ENCODE measurements around the gene MPC2.

The MPC2 gene

GRCh38 chr1:167905182-167905581 lies 31.7 kb downstream of the MPC2 start:
- Histone ChIP-seq H3K27ac (no peak overlapping the region), H4K20me1 (ENCODE audit: insufficient read depth) (no peaks in the 10 kb centered on the region), H3K79me2 (ENCODE audit: insufficient read depth, low read depth) (no peaks in the 10 kb centered on the region), H3K4me3 (IDR thresholded peaks at IDR 0.05; ENCODE audit: insufficient read depth, low read depth, low read length) (no peak overlapping the region), H3K27me3 (ENCODE audit: insufficient read depth, low read depth) (no peaks in the 10 kb centered on the region; the same call in 1 of the 2 replicates), H3K4me1 (ENCODE audit: low read depth, poor library complexity, severe bottlenecking) (no peaks in the 10 kb centered on the region), H3K4me2 (no peak overlapping the region), H3K36me3 (ENCODE audit: insufficient read depth) (no peaks in the 10 kb centered on the region), H3K9ac (no peak overlapping the region), H2AFZ (ENCODE audit: low read depth) (no peak overlapping the region)
- TF ChIP-seq, protein P1, sequence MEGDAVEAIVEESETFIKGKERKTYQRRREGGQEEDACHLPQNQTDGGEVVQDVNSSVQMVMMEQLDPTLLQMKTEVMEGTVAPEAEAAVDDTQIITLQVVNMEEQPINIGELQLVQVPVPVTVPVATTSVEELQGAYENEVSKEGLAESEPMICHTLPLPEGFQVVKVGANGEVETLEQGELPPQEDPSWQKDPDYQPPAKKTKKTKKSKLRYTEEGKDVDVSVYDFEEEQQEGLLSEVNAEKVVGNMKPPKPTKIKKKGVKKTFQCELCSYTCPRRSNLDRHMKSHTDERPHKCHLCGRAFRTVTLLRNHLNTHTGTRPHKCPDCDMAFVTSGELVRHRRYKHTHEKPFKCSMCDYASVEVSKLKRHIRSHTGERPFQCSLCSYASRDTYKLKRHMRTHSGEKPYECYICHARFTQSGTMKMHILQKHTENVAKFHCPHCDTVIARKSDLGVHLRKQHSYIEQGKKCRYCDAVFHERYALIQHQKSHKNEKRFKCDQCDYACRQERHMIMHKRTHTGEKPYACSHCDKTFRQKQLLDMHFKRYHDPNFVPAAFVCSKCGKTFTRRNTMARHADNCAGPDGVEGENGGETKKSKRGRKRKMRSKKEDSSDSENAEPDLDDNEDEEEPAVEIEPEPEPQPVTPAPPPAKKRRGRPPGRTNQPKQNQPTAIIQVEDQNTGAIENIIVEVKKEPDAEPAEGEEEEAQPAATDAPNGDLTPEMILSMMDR (conservative IDR thresholded peaks at IDR 0.05; ENCODE audit: low read depth, low read length), result no peak

DNA sequence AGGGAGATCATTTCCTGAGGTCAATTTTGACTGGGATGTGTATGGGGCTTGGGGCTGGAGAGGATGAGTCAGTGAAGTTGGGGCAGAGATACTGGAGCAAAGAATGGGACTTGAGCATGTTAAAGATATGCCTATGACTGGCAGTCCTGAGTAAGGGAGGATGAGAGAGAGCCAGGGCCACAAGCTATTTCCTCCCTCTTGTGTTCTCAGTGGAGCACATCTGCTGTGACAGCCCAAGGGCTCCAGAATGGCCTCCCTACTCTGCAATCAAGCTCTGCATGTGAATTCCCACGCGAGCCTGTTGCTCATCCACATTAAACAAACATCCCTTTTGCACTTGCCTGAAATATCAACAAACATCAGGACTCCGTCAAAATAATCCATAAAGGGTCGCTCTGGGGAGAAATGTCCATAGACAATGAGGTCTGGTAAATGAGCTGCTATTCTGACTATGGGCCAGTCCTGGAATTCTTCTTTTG lies 32.2 kb downstream of the MPC2 start:
- no peaks in the 10 kb centered on the region for H3K79me2 ChIP-seq (ENCODE audit: insufficient read depth, low read depth)
- H2AFZ ChIP-seq (ENCODE audit: low read depth), result no peak overlapping the region
- no peaks in the 10 kb centered on the region; the same call in 1 of the 2 replicates for H3K27me3 ChIP-seq (ENCODE audit: insufficient read depth, low read depth)
- H4K20me1 ChIP-seq (ENCODE audit: insufficient read depth), result no peaks in the 10 kb centered on the region
- no peak overlapping the region for H3K4me3 ChIP-seq (IDR thresholded peaks at IDR 0.05; ENCODE audit: insufficient read depth, low read depth, low read length)
- H3K4me1 ChIP-seq (ENCODE audit: low read depth, poor library complexity, severe bottlenecking), result no peaks in the 10 kb centered on the region
- H3K4me2 ChIP-seq, result no peak overlapping the region
- TF ChIP-seq, protein P1 (conservative IDR thresholded peaks at IDR 0.05; ENCODE audit: low read depth, low read length), result no peak
- no peaks in the 10 kb centered on the region for H3K36me3 ChIP-seq (ENCODE audit: insufficient read depth)
- H3K9ac ChIP-seq, result no peak overlapping the region
- no peak overlapping the region for H3K27ac ChIP-seq

GRCh38 chr1:167900907-167901306 lies 36.0 kb downstream of the MPC2 start:
- no peaks in the 10 kb centered on the region for H3K79me2 ChIP-seq (ENCODE audit: insufficient read depth, low read depth)
- no peak overlapping the region for H3K9ac ChIP-seq
- H3K36me3 ChIP-seq (ENCODE audit: insufficient read depth), result no peaks in the 10 kb centered on the region
- H3K4me2 ChIP-seq, result no peak overlapping the region
- H3K27ac ChIP-seq, result no peak overlapping the region
- no peak overlapping the region for H2AFZ ChIP-seq (ENCODE audit: low read depth)
- no peaks in the 10 kb centered on the region for H3K4me1 ChIP-seq (ENCODE audit: low read depth, poor library complexity, severe bottlenecking)
- no peak overlapping the region for H3K4me3 ChIP-seq (IDR thresholded peaks at IDR 0.05; ENCODE audit: insufficient read depth, low read depth, low read length)
- TF ChIP-seq, protein P1 (conservative IDR thresholded peaks at IDR 0.05; ENCODE audit: low read depth, low read length), result no peak
- no peaks in the 10 kb centered on the region; the same call in 1 of the 2 replicates for H3K27me3 ChIP-seq (ENCODE audit: insufficient read depth, low read depth)
- no peaks in the 10 kb centered on the region for H4K20me1 ChIP-seq (ENCODE audit: insufficient read depth)

GRCh38 chr1:167899253-167899681 lies 37.6 kb downstream of the MPC2 start:
- Histone ChIP-seq H3K4me2 (no peak overlapping the region), H3K79me2 (ENCODE audit: insufficient read depth, low read depth) (no peaks in the 10 kb centered on the region), H3K36me3 (ENCODE audit: insufficient read depth) (no peaks in the 10 kb centered on the region), H3K9ac (no peak overlapping the region), H3K27ac (no peak overlapping the region), H3K4me1 (ENCODE audit: low read depth, poor library complexity, severe bottlenecking) (no peaks in the 10 kb centered on the region), H3K4me3 (IDR thresholded peaks at IDR 0.05; ENCODE audit: insufficient read depth, low read depth, low read length) (no peak overlapping the region), H3K27me3 (ENCODE audit: insufficient read depth, low read depth) (no peaks in the 10 kb centered on the region), H4K20me1 (ENCODE audit: insufficient read depth) (no peaks in the 10 kb centered on the region), H2AFZ (ENCODE audit: low read depth) (no peak overlapping the region)
- TF ChIP-seq, protein P1 (conservative IDR thresholded peaks at IDR 0.05; ENCODE audit: low read depth, low read length), result no peak

Measured in KMS-11 (cell line).